ENCODE results near the gene VIM.
"Not testable (repeated sequence)": the region's sequence is repeated elsewhere in the genome, so short reads cannot be mapped to it uniquely, and the experiment has no call there.

Gene VIM

GRCh38 chr10:17232276-17232960 is 4.4 kb downstream of the VIM start:
- DNase-seq (ENCODE audit: low read depth), result no peak

- DNase-seq (ENCODE audit: low read depth), result no peak
Measured at GRCh38 chr10:17233286-17233991, 5.4 kb downstream of the VIM start.

GRCh38 chr10:17234431-17234945 is 6.4 kb downstream of the VIM start:
- DNase-seq (ENCODE audit: low read depth), result no peak

- no peak for DNase-seq (ENCODE audit: low read depth)
Measured at GRCh38 chr10:17235136-17235535, 7.1 kb downstream of the VIM start.

GRCh38 chr10:17236468-17237148 is 8.6 kb downstream of the VIM start:
- no peak for DNase-seq (ENCODE audit: low read depth)

GRCh38 chr10:17237149-17237527 is 9.1 kb downstream of the VIM start:
- DNase-seq (ENCODE audit: low read depth), result no peak

GRCh38 chr10:17237915-17238444 is 9.9 kb downstream of the VIM start:
- DNase-seq (ENCODE audit: low read depth), result no peak

GRCh38 chr10:17238445-17239291 is 10.6 kb downstream of the VIM start:
- no peak for DNase-seq (ENCODE audit: low read depth)

- DNase-seq (ENCODE audit: low read depth), result no peak
Measured at GRCh38 chr10:17239345-17240085, 11.5 kb downstream of the VIM start.

- DNase-seq (ENCODE audit: low read depth), result no peak
Measured at GRCh38 chr10:17240096-17240495, 12.1 kb downstream of the VIM start.

- no peak for DNase-seq (ENCODE audit: low read depth)
Measured at GRCh38 chr10:17240616-17241015, 12.6 kb downstream of the VIM start.

GRCh38 chr10:17241611-17242333 is 13.7 kb downstream of the VIM start:
- no peak for DNase-seq (ENCODE audit: low read depth)

- no peak for DNase-seq (ENCODE audit: low read depth)
Measured at GRCh38 chr10:17244700-17245365, 16.8 kb downstream of the VIM start.

GRCh38 chr10:17247210-17247609 is 19.2 kb downstream of the VIM start:
- no peak for DNase-seq (ENCODE audit: low read depth)

- no peak for DNase-seq (ENCODE audit: low read depth)
Measured at GRCh38 chr10:17248964-17249363, 20.9 kb downstream of the VIM start.

- DNase-seq (ENCODE audit: low read depth), result no peak
Measured at GRCh38 chr10:17249820-17250219, 21.8 kb downstream of the VIM start.

GRCh38 chr10:17250736-17251135 is 22.7 kb downstream of the VIM start:
- DNase-seq (ENCODE audit: low read depth), result no peak

- not testable (repeated sequence) for DNase-seq (ENCODE audit: low read depth)
Measured at GRCh38 chr10:17254543-17255050, 26.6 kb downstream of the VIM start.

GRCh38 chr10:17255512-17255911 is 27.5 kb downstream of the VIM start:
- DNase-seq (ENCODE audit: low read depth), result no peak

- DNase-seq (ENCODE audit: low read depth), result no peak
Measured at GRCh38 chr10:17256051-17256450, 28.0 kb downstream of the VIM start.

Data from stimulated activated CD8-positive, alpha-beta memory T cell treated with anti-CD3 and anti-CD28 coated beads, Interleukin-15, amount 100 ng/mL, for 24 hours (primary cell).